H1 (cell line): ENCODE measurements around the gene ISOC2. TPM values are rescaled to one million over a fixed set of nuclear protein-coding genes. Genes with fewer than 3 reads are reported as not detected.

Experiments used
- CTCF ChIA-PET: fragments of 300-600 bp; sonication (Branson Sonifier 250); formaldehyde crosslinking; loops from one replicate; lab custom pipeline; 2021; ENCODE audit not compliant: partially characterized antibody; lab: Charles Lee
- POLR2A ChIA-PET: fragments of 300-600 bp; sonication (Branson Sonifier 250); formaldehyde crosslinking; loops from one replicate; lab custom pipeline; 2021; ENCODE audit warnings: inconsistent platforms; ENCODE audit not compliant: partially characterized antibody; lab: Charles Lee
- DNase-seq, 2 experiments: peaks; one replicate each; pipeline versions ENCODE4 v3.0.0 to v3.0.0-alpha.2; 2010 to 2022; ENCODE audit warnings: low spot score in 2 of 2, low read depth in 1 of 2, mixed read lengths in 1 of 2
- FAIRE-seq: peaks from 2 replicates; lab custom pipeline; 2011; peaks lifted over from hg19 to GRCh38; lab: Jason Lieb, UNC
- H2AFZ ChIP-seq: 2 replicates; pipeline ENCODE4 v1.8.1; 2012; ENCODE audit warnings: low read length, inconsistent platforms
- H2AK5ac ChIP-seq: 2 replicates; pipeline ENCODE4 v1.6.1; 2013; ENCODE audit warnings: low read depth, low read length
- H2BK120ac ChIP-seq: replicated peaks from 2 replicates; pipeline ENCODE3; 2013; ENCODE audit warnings: low read depth, low read length, inconsistent platforms
- H2BK12ac ChIP-seq: 2 replicates; pipeline ENCODE4 v1.6.1; 2013; ENCODE audit warnings: low read depth, low read length
- H2BK15ac ChIP-seq: 2 replicates; pipeline ENCODE4 v1.6.1; 2013; ENCODE audit warnings: low read length
- H2BK20ac ChIP-seq: 2 replicates; pipeline ENCODE4 v1.6.1; 2013; ENCODE audit warnings: low read length
- H2BK5ac ChIP-seq: 2 replicates; pipeline ENCODE4 v1.6.1; 2013; ENCODE audit warnings: low read depth, low read length
- H3K14ac ChIP-seq: 2 replicates; pipeline ENCODE4 v1.6.1; 2013; ENCODE audit warnings: inconsistent platforms; ENCODE audit not compliant: insufficient read length
- H3K18ac ChIP-seq: 2 replicates; pipeline ENCODE4 v1.6.1; 2013; ENCODE audit warnings: low read length; ENCODE audit errors: extremely low read depth
- H3K23ac ChIP-seq: 2 replicates; pipeline ENCODE4 v1.6.1; 2013; ENCODE audit warnings: inconsistent platforms; ENCODE audit not compliant: insufficient read length
- H3K23me2 ChIP-seq: 2 replicates; pipeline ENCODE4 v1.6.1; 2013; ENCODE audit warnings: low read depth, low read length
- H3K27ac ChIP-seq: 2 replicates; pipeline ENCODE4 v1.6.1; 2011; ENCODE audit warnings: low read depth, low read length, inconsistent platforms
- H3K27me3 ChIP-seq, 4 experiments: replicated peaks in 1 of 4; 1 replicate in 1 of 4; 2 replicates in 3 of 4; pipeline versions ENCODE4 v1.6.1 to v1.8.1; 2011 to 2013; ENCODE audit warnings: low read length in 3 of 4, mild to moderate bottlenecking in 3 of 4, inconsistent platforms in 2 of 4, mixed read lengths in 2 of 4, moderate library complexity in 1 of 4; ENCODE audit not compliant: control insufficient read depth in 3 of 4, insufficient read depth in 3 of 4; ENCODE audit errors: extremely low read depth in 1 of 4
- H3K36me3 ChIP-seq, 4 experiments: 2 replicates each; pipeline versions ENCODE4 v1.6.1 to v1.8.1; 2011 to 2013; ENCODE audit warnings: mild to moderate bottlenecking in 4 of 4, low read length in 3 of 4, moderate library complexity in 2 of 4, control low read depth in 1 of 4, inconsistent platforms in 1 of 4; ENCODE audit not compliant: insufficient read depth in 4 of 4, control insufficient read depth in 2 of 4
- H3K4ac ChIP-seq: replicated peaks from 2 replicates; pipeline ENCODE3; 2013; ENCODE audit warnings: low read length, low read depth, mixed read lengths, inconsistent platforms; ENCODE audit not compliant: insufficient read length
- H3K4me1 ChIP-seq, 4 experiments: replicated peaks in 1 of 4; 1 replicate in 1 of 4; 2 replicates in 3 of 4; pipeline versions ENCODE4 v1.6.1 to v1.8.1; 2011 to 2013; ENCODE audit warnings: low read length in 3 of 4, inconsistent platforms in 2 of 4, mixed read lengths in 1 of 4; ENCODE audit not compliant: insufficient read depth in 4 of 4, control insufficient read depth in 3 of 4
- H3K4me2 ChIP-seq, 2 experiments: 2 replicates each; pipeline versions ENCODE4 v1.6.1 to v1.8.1; 2011 to 2013; ENCODE audit warnings: low read depth in 2 of 2, low read length in 2 of 2, control low read depth in 1 of 2, inconsistent platforms in 1 of 2, mild to moderate bottlenecking in 1 of 2; ENCODE audit not compliant: insufficient read depth in 1 of 2
- H3K4me3 ChIP-seq, 4 experiments: fragments of 200-600, 300-600 bp in 1 of 4; sonication (generic), shearing (Covaris generic), sonication (Bioruptor Twin) in 1 of 4; 2 replicates each; pipeline versions ENCODE4 v1.5.1 to v1.8.1; 2011 to 2016; ENCODE audit warnings: low read length in 4 of 4, low read depth in 3 of 4, control low read depth in 2 of 4, inconsistent platforms in 2 of 4, mild to moderate bottlenecking in 2 of 4, mixed read lengths in 1 of 4, moderate library complexity in 1 of 4; ENCODE audit not compliant: insufficient read depth in 2 of 4; ENCODE audit errors: extremely low read depth in 1 of 4
- H3K56ac ChIP-seq: replicated peaks from 2 replicates; pipeline ENCODE3; 2013; ENCODE audit warnings: low read depth, mild to moderate bottlenecking, mixed read lengths, low read length, inconsistent platforms; ENCODE audit not compliant: insufficient read length
- H3K79me1 ChIP-seq: 2 replicates; pipeline ENCODE4 v1.6.1; 2013; ENCODE audit warnings: low read depth, low read length, control low read depth
- H3K79me2 ChIP-seq, 2 experiments: 2 replicates each; pipeline versions ENCODE4 v1.6.1 to v1.8.1; 2012 to 2013; ENCODE audit warnings: low read length in 2 of 2, mild to moderate bottlenecking in 2 of 2, inconsistent platforms in 1 of 2; ENCODE audit not compliant: insufficient read depth in 2 of 2, control insufficient read depth in 1 of 2
- H3K9ac ChIP-seq, 4 experiments: replicated peaks in 1 of 4; 1 replicate in 1 of 4; 2 replicates in 3 of 4; pipeline versions ENCODE4 v1.6.1 to v1.8.1; 2011 to 2013; ENCODE audit warnings: low read depth in 3 of 4, low read length in 3 of 4, control low read depth in 2 of 4, mild to moderate bottlenecking in 2 of 4, moderate library complexity in 2 of 4, inconsistent platforms in 1 of 4; ENCODE audit errors: extremely low read depth in 1 of 4
- H3K9me3 ChIP-seq, 2 experiments: 2 replicates each; pipeline versions ENCODE4 v1.6.1 to v1.8.1; 2012 to 2013; ENCODE audit warnings: mild to moderate bottlenecking in 2 of 2, moderate library complexity in 2 of 2, control low read depth in 1 of 2, inconsistent platforms in 1 of 2, low read depth in 1 of 2, low read length in 1 of 2, mixed read lengths in 1 of 2; ENCODE audit not compliant: insufficient read depth in 2 of 2
- H4K20me1 ChIP-seq, 2 experiments: replicated peaks in 1 of 2; 2 replicates each; pipeline versions ENCODE3 to v1.8.1; 2011 to 2013; ENCODE audit warnings: inconsistent platforms in 2 of 2, low read length in 2 of 2, mild to moderate bottlenecking in 1 of 2; ENCODE audit not compliant: insufficient read depth in 2 of 2, control insufficient read depth in 1 of 2
- H4K5ac ChIP-seq: 2 replicates; pipeline ENCODE4 v1.6.1; 2013; ENCODE audit warnings: low read length, low read depth, mixed read lengths, inconsistent platforms; ENCODE audit not compliant: insufficient read length
- H4K8ac ChIP-seq: 2 replicates; pipeline ENCODE4 v1.8.0; 2013; ENCODE audit warnings: mild to moderate bottlenecking, moderate library complexity, low read length, inconsistent platforms; ENCODE audit not compliant: insufficient read depth; ENCODE audit errors: extremely low read depth
- H4K91ac ChIP-seq: replicated peaks from 2 replicates; pipeline ENCODE3; 2013; ENCODE audit warnings: low read length, mixed read lengths, inconsistent platforms; ENCODE audit not compliant: insufficient read length
- BCL11A ChIP-seq, 2 experiments: IDR thresholded peaks; one replicate each; pipeline ENCODE4 v1.6.1; 2011; ENCODE audit warnings: low read depth in 2 of 2, low read length in 2 of 2, mild to moderate bottlenecking in 2 of 2
- EZH2 ChIP-seq: fragments of 200-600 bp; sonication (generic); IDR thresholded peaks from 2 replicates; pipeline ENCODE4 v1.7.1; 2012; ENCODE audit warnings: low read depth, mild to moderate bottlenecking, moderate library complexity, low read length, inconsistent platforms; ENCODE audit not compliant: severe bottlenecking
- MAX ChIP-seq: IDR thresholded peaks from 2 replicates; pipeline ENCODE4 v1.6.1; 2012; ENCODE audit warnings: inconsistent platforms
- NANOG ChIP-seq: IDR thresholded peaks from 2 replicates; pipeline ENCODE4 v1.6.1; 2011; ENCODE audit warnings: low read length, low read depth, mild to moderate bottlenecking, inconsistent platforms; ENCODE audit not compliant: insufficient read depth, poor library complexity, severe bottlenecking
- RNF2 ChIP-seq: fragments of 200-900, 300-1000 bp; sonication (generic); IDR thresholded peaks from 2 replicates; pipeline ENCODE4 v1.7.1; 2016; ENCODE audit warnings: borderline replicate concordance, low read depth, mild to moderate bottlenecking, antibody characterized with exemption, low read length; ENCODE audit not compliant: poor library complexity, severe bottlenecking; ENCODE audit errors: missing control alignments
- SIRT6 ChIP-seq: IDR thresholded peaks from one replicate; pipeline ENCODE4 v1.7.1; 2012; ENCODE audit warnings: low read length, inconsistent platforms
- SRF ChIP-seq: IDR thresholded peaks from 2 replicates; pipeline ENCODE4 v1.6.1; 2011; ENCODE audit warnings: mild to moderate bottlenecking, low read depth, low read length, moderate library complexity
- TAF1 ChIP-seq: IDR thresholded peaks from 2 replicates; pipeline ENCODE4 v1.6.1; 2011; ENCODE audit warnings: mild to moderate bottlenecking, low read depth, low read length
- TBP ChIP-seq: IDR thresholded peaks from 2 replicates; pipeline ENCODE4 v1.6.1; 2011; ENCODE audit warnings: low read depth, low read length, improper control_type of control experiment
- YY1 ChIP-seq: IDR thresholded peaks from 2 replicates; pipeline ENCODE4 v1.6.1; 2011; ENCODE audit warnings: low read depth, mild to moderate bottlenecking, low read length
- WGBS, 2 experiments: shearing (Covaris generic) in 1 of 2; methylation state at CpG; one replicate each; pipeline versions ENCODE4 v1.1.6 to v1.1.7; 2013 to 2015; ENCODE audit warnings: low lambda C conversion rate in 2 of 2, mixed read lengths in 2 of 2, inconsistent platforms in 1 of 2, low coverage in 1 of 2, missing lambda C conversion rate in 1 of 2; ENCODE audit not compliant: insufficient replicate concordance in 2 of 2, insufficient coverage in 1 of 2, insufficient read length in 1 of 2; ENCODE audit errors: extremely low coverage in 1 of 2, missing lambda C conversion rate in 1 of 2; 5-methylcytosine and 5-hydroxymethylcytosine counted together
- polyA plus RNA-seq, 7 experiments: library from polyadenylated mRNA; depleted of rRNA in 3 of 7; stranded (reverse) in 5 of 7; unstranded in 2 of 7; fragments of >200 nt in 5 of 7; fragments of 200-250 nt in 2 of 7; gene quantifications; 1 replicate in 5 of 7; 2 replicates in 1 of 7; 4 replicates in 1 of 7; pipeline versions ENCODE4 v1.2.1 to v1.2.3, GENCODE V29; 2011 to 2013; ENCODE audit warnings: missing spikeins in 2 of 7, mixed read lengths in 2 of 7
- total RNA-seq: library from RNA; stranded (reverse); fragmentation: NEBNext Ultra II Directional; extraction: Animal tissue kit (Norgen Biotek cat#: 25700); gene quantifications from 2 replicates; pipeline ENCODE4 v1.2.1, GENCODE V29; 2021

ISOC2 gene
- total and polyA plus RNA-seq, 2 of the 8 experiments (the other 6 are each of a cell fraction or from before 2014, with no cell fraction given), result 96.9 to 152 TPM

- H2BK15ac ChIP-seq, result peak within 1 kb of the TSS; percentile 72
- peak within 1 kb of the TSS; percentile 88 for H3K4ac ChIP-seq
- ChIA-PET CTCF (interaction anchor here (1.5 kb wide), 1 partner anchor 9 kb away, joined by 3 read pairs; no protein-coding TSS in a partner anchor), POLR2A (interaction anchor here (1.3 to 2.9 kb wide), 2 partner anchors 12 to 57 kb away, joined by 3 to 8 read pairs; partner anchors contain the start of genes UBE2S and ZNF628)
- peaks cover 1% of the 10 kb centered on the region; the same call in 1 of the 2 replicates for H3K23me2 ChIP-seq
- peak within 1 kb of the TSS; percentile 22 to 26; a peak in 2 of 4 replicates for H3K4me2 ChIP-seq
- H3K27me3 ChIP-seq, result no peaks in the 10 kb centered on the region; a peak in 1 of 7 replicates
- H2BK120ac ChIP-seq, result peak within 1 kb of the TSS; percentile 6
- no peak within 1 kb of the TSS for H3K4me3 ChIP-seq
- H2BK12ac ChIP-seq, result peak within 1 kb of the TSS; percentile 94; the same call in 1 of the 2 replicates
- no peak within 1 kb of the TSS for H3K9ac ChIP-seq
- no peak within 1 kb of the TSS for H3K23ac ChIP-seq
- H3K18ac ChIP-seq, result peak within 1 kb of the TSS; percentile 83
- no peaks in the 10 kb centered on the region for H3K9me3 ChIP-seq
- peak within 1 kb of the TSS; percentile 54 for H4K5ac ChIP-seq
- no peak within 1 kb of the TSS for H2AFZ ChIP-seq
- H3K27ac ChIP-seq, result no peak within 1 kb of the TSS
- peaks cover 3 to 25% (median 17%) of the 10 kb centered on the region in 4 experiments for H3K4me1 ChIP-seq
- peak within 1 kb of the TSS; percentile 97 for H4K91ac ChIP-seq
- no peaks in the 10 kb centered on the region for H4K20me1 ChIP-seq
- H4K8ac ChIP-seq, result peak within 1 kb of the TSS; percentile 87
- H2AK5ac ChIP-seq, result peak within 1 kb of the TSS; percentile 84
- no peaks in the 10 kb centered on the region for H3K36me3 ChIP-seq
- peak within 1 kb of the TSS; percentile 20 for H3K56ac ChIP-seq
- H3K79me2 ChIP-seq, result peaks cover 0 to 8% of the 10 kb centered on the region in 2 experiments; a peak in 2 of 4 replicates
- DNase-seq, result peak in 1 of 2 experiments; percentile 54
- peak within 1 kb of the TSS; percentile 83 for H2BK20ac ChIP-seq
- peak within 1 kb of the TSS; percentile 24; the same call in 1 of the 2 replicates for H2BK5ac ChIP-seq
- peaks cover 5% of the 10 kb centered on the region; the same call in 1 of the 2 replicates for H3K79me1 ChIP-seq
- 41% methylated on average over 11 of the region's 14 CpGs; no CpG with 5 or more reads in 1 of the 2 experiments for WGBS, 2 experiments
- no peak for FAIRE-seq
- H3K14ac ChIP-seq, result no peak within 1 kb of the TSS
- no peak for TF ChIP-seq RNF2
- TF ChIP-seq NANOG, result peak; percentile 91
- TF ChIP-seq TBP, result peak; percentile 61
- 0 out of 2 replicates have a peak, but pooled peaks have one; percentile 28 for TF ChIP-seq MAX
- no peak for TF ChIP-seq YY1
- no peak for TF ChIP-seq SIRT6
- TF ChIP-seq SRF, result peak; percentile 75
- no peak for TF ChIP-seq EZH2
- no peak for TF ChIP-seq BCL11A (IDR thresholded peaks at IDR 0.05; ENCODE audit: low read depth in 2 of 2, low read length in 2 of 2)
- 0 out of 2 replicates have a peak, but pooled peaks have one; percentile 18 for TF ChIP-seq TAF1
Measured at GRCh38 chr19:55464662-55465054, 3.2 kb upstream of the ISOC2 start, which contains the start of gene C19orf85. C19orf85 (minus strand) TSS chr19:55464751; CDS start chr19:55464554, 197 bp downstream.
